ENCODE data around the gene DCST2.

DCST2 gene

DNA sequence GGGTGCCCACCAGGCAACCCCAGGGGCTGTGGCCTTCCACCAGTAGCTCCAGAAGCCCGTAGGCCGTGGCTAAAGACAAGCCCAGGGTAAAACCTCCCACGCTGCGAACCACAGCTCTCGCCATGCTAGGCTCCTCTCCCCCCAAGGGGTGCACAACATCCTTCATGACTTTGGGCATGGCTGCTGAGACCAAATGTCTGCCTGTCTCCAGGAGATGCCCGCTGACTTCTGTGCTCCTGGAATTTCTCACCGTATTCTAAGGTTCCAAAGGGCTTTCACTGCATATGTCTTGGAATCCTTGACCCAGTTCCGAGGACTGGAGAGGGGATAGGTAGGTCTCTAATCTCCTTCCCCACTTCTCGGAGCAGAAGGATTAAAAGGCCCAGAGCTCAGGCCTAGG is at the start of gene DCST2, which contains the start of gene DCST1:
TSS of gene DCST2 (minus strand) at position 258 of the 400 bp plus-strand sequence. CDS start at position 178, 80 bp downstream.
TSS of gene DCST1 (plus strand) at position 301 of the 400 bp plus-strand sequence. CDS start 213 bp downstream, outside the sequence.
- H3K4me3 ChIP-seq (replicated peaks; ENCODE audit: low read depth, low read length), result no peak within 1 kb of the TSS
- no peak for DNase-seq (ENCODE audit: low read depth)
- TF ChIP-seq, protein P1, sequence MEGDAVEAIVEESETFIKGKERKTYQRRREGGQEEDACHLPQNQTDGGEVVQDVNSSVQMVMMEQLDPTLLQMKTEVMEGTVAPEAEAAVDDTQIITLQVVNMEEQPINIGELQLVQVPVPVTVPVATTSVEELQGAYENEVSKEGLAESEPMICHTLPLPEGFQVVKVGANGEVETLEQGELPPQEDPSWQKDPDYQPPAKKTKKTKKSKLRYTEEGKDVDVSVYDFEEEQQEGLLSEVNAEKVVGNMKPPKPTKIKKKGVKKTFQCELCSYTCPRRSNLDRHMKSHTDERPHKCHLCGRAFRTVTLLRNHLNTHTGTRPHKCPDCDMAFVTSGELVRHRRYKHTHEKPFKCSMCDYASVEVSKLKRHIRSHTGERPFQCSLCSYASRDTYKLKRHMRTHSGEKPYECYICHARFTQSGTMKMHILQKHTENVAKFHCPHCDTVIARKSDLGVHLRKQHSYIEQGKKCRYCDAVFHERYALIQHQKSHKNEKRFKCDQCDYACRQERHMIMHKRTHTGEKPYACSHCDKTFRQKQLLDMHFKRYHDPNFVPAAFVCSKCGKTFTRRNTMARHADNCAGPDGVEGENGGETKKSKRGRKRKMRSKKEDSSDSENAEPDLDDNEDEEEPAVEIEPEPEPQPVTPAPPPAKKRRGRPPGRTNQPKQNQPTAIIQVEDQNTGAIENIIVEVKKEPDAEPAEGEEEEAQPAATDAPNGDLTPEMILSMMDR (IDR thresholded peaks at IDR 0.05; ENCODE audit: low read length, missing control alignments), result no peak

DNA sequence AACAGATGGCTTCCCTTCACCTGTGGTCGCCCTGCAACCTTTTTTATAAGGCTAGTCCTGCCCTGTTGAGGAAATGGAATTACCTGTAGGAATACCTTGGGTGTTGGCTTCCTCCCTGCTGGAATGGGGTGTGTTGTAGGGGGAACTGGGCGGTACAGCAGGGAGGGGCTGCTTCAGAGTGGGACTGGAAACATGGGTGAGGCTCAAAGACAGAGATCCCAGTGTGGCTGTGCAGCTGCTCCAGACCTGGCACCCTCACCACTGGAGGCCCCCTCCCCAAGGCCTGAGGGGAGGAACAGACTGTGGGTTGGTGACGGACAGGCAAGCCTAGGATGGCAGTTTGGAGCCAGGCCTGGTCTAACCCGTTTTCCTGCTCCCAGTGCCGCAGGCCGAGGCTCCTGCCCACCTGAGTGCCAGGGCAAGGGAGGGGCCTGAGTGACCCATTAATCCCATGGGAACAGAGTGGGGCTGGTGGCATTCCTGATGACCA is 49.5 kb upstream of the DCST2 start:
- no peak overlapping the region for H3K4me3 ChIP-seq (replicated peaks; ENCODE audit: low read depth, low read length)
- TF ChIP-seq, protein P1 (IDR thresholded peaks at IDR 0.05; ENCODE audit: low read length, missing control alignments), result no peak
- DNase-seq (ENCODE audit: low read depth), result no peak

DNA sequence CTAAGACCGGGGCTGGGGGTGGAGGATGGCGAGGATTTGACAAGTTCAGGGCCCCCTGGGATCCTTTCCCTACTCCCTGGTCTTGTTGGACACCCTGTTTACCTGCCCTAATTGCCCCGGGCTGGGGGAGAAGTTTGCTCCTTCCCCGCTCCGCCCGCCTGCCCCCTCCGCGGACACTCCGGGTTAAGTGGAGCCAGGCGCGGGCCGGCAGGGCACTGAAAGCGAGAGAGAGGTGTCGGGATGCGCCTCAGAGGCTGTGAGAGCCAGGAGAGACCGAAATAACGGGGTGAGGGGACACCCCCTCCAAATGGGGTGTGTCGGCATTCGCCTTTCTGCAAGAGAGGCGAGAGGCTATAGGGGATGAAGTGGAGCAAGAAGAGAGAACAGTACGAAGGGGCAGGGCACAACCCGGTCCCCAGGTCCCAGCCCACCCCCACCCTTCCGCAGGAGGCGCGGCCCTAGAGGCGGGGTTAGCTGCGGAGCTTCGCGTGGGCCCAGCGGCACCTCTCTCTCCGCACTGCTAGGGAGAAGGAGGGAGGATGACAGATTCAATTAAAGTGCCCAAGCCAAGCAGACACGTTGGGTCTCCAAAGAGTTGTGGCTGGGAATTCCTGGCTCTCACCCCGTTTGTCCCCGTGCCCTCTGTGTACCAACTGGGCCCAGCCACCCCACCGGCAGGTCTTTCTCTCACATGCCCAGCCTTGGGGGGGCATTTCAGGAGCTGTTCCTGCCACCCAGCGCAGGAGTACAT is 48.9 kb upstream of the DCST2 start:
- TF ChIP-seq, protein P1 (IDR thresholded peaks at IDR 0.05; ENCODE audit: low read length, missing control alignments), result no peak
- H3K4me3 ChIP-seq (replicated peaks; ENCODE audit: low read depth, low read length), result no peak overlapping the region
- DNase-seq (ENCODE audit: low read depth), result no peak

DNA sequence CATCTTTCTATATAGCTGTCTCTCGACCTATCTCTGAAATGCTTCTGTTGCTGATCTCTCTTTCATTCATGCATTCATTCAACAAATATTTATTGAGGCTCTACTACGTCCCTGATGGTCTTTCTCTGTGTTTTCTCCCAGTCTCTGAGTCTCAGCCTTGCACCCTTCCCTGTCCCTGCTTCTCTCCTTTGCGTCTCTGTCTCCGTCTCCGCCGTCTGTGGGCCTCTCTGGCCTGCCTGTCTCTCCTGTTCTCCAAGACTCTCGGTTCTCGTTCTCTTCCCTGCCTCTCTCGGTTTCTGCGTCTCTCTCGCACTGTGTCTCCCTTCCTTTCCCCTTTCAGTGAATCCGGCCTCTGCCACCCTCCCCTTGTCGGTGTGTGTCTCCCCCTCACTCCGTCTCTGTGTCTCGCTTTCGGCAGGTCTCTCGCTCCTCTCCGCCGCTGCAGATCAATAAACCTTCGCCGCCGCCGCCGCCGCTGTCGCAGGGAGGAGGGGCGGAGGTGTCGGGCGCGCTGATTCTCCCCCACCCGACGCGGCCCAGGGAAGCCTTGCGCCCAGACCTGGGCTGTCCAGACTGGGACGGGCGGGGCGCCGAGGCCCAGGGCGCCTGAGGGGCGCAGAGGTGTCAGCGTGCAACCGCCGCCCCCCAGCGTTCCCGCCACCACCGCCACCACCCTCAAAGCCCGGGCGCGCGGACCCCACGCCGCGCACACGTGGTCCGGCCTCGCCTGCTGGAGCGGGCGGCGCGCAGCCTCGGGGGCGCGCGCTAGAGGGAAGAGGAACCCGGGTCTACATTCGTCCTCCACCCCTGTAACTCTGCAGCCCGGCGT is 48.1 kb upstream of the DCST2 start:
- no peak for DNase-seq (ENCODE audit: low read depth)
- TF ChIP-seq, protein P1 (IDR thresholded peaks at IDR 0.05; ENCODE audit: low read length, missing control alignments), result no peak
- H3K4me3 ChIP-seq (replicated peaks; ENCODE audit: low read depth, low read length), result no peak overlapping the region

DNA sequence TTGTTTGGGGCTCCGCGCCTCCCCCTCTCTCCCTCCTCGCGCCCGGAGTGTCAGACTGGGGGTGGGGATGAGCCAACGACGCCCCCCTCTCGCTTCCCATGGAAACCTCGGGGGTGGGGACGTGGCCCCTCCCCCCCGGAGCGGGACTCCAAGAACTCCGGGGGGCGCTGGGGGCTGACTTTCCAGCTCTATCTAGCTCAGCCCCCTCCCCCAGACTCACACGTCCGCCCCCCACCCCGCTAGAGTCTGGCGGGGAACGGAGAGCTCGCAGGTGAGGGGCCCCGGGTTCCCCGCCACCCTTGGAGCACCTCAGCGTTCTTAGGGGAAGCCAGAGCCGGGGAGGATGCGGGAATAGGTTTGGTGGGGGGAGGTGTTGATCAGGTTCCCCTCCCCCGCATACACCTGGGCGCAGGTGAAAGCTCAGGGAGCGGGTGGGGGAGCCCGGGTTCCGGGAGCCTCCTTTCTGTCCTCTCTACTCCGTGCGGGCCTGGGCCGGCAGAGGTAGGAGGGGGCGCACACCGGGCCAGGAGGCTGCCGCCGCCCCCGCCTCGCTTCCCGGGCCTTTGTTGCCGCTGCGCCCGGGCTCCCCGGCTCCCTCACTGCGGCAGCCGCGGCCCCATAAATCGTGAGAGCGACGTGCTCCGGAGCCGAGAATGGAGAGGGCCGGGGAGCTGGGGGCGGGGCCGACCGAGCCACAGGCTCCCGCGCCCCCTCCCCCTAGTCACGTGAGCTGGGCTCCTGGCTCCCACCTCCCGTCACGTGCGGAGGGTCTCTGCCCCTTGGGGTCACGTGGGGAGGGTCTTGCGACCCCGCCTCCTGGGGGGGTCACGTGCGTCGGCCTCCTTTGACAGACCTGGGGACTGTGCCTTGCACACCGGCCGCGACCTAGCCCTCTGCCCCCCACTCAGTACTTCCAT is 47.0 kb upstream of the DCST2 start:
- TF ChIP-seq, protein P1 (IDR thresholded peaks at IDR 0.05; ENCODE audit: low read length, missing control alignments), result no peak
- no peak overlapping the region for H3K4me3 ChIP-seq (replicated peaks; ENCODE audit: low read depth, low read length)
- DNase-seq (ENCODE audit: low read depth), result no peak

All from fibroblast of pulmonary artery (primary cell).